ENCODE results near the gene BAG1.

The BAG1 gene

GRCh38 chr9:33248606-33249005 lies 15.9 kb downstream of the BAG1 start:
- Histone ChIP-seq H3K4me3 (replicated peaks; ENCODE audit: insufficient read depth, low read length) (no peak overlapping the region), H3K27ac (replicated peaks) (no peak overlapping the region), H3K27me3 (ENCODE audit: insufficient read depth, poor library complexity, severe bottlenecking) (no peaks in the 10 kb centered on the region)
- DNase-seq (ENCODE audit: low read depth in 1 of 2, low spot score in 1 of 2): no peak
- no peak for TF ChIP-seq GABPA (IDR thresholded peaks at IDR 0.05; ENCODE audit: low read depth)
- TF ChIP-seq SPI1 (IDR thresholded peaks at IDR 0.05; ENCODE audit: borderline replicate concordance, low read depth): no peak
- TF ChIP-seq CTCF (IDR thresholded peaks at IDR 0.05; ENCODE audit: insufficient read depth, low read length): no peak
- TF ChIP-seq REST (IDR thresholded peaks at IDR 0.05; ENCODE audit: insufficient replicate concordance, low read depth): no peak
- TF ChIP-seq POLR2AphosphoS5 (IDR thresholded peaks at IDR 0.05; ENCODE audit: low read depth): no peak

- Histone ChIP-seq H3K27me3 (ENCODE audit: insufficient read depth, poor library complexity, severe bottlenecking) (no peaks in the 10 kb centered on the region), H3K4me3 (replicated peaks; ENCODE audit: insufficient read depth, low read length) (no peak overlapping the region), H3K27ac (replicated peaks) (no peak overlapping the region)
- TF ChIP-seq SPI1 (IDR thresholded peaks at IDR 0.05; ENCODE audit: borderline replicate concordance, low read depth) (no peak), POLR2AphosphoS5 (IDR thresholded peaks at IDR 0.05; ENCODE audit: low read depth) (no peak), CTCF (IDR thresholded peaks at IDR 0.05; ENCODE audit: insufficient read depth, low read length) (no peak), GABPA (IDR thresholded peaks at IDR 0.05; ENCODE audit: low read depth) (no peak), REST (IDR thresholded peaks at IDR 0.05; ENCODE audit: insufficient replicate concordance, low read depth) (no peak)
- no peak for DNase-seq (ENCODE audit: low read depth in 1 of 2, low spot score in 1 of 2)
Observed at GRCh38 chr9:33246269-33246860, 18.1 kb downstream of the BAG1 start.

GRCh38 chr9:33245341-33245740 lies 19.2 kb downstream of the BAG1 start:
- H3K4me3 ChIP-seq (replicated peaks; ENCODE audit: insufficient read depth, low read length): no peak overlapping the region
- no peak for DNase-seq (ENCODE audit: low read depth in 1 of 2, low spot score in 1 of 2)
- no peaks in the 10 kb centered on the region for H3K27me3 ChIP-seq (ENCODE audit: insufficient read depth, poor library complexity, severe bottlenecking)
- TF ChIP-seq SPI1 (IDR thresholded peaks at IDR 0.05; ENCODE audit: borderline replicate concordance, low read depth) (no peak), POLR2AphosphoS5 (IDR thresholded peaks at IDR 0.05; ENCODE audit: low read depth) (no peak), CTCF (IDR thresholded peaks at IDR 0.05; ENCODE audit: insufficient read depth, low read length) (no peak), REST (IDR thresholded peaks at IDR 0.05; ENCODE audit: insufficient replicate concordance, low read depth) (no peak), GABPA (IDR thresholded peaks at IDR 0.05; ENCODE audit: low read depth) (no peak)
- no peak overlapping the region for H3K27ac ChIP-seq (replicated peaks)

Measured in HL-60 (cell line).